Measurements from ENCODE around the gene ATXN3L.

Gene ATXN3L

GRCh38 chrX:13365161-13365560, 45.3 kb upstream of the ATXN3L start:
- CTCF ChIA-PET, result no interaction called here
- POLR2A ChIA-PET, result no interaction called here
- peaks cover 13% of the 10 kb centered on the region for H3K4me1 ChIP-seq (ENCODE audit: control insufficient read depth, insufficient read depth, low read length)
- no peaks in the 10 kb centered on the region for H3K36me3 ChIP-seq (ENCODE audit: control insufficient read depth in 2 of 2, insufficient read depth in 1 of 2, low read length in 2 of 2)
- TF ChIP-seq ZSCAN30 (tag by site-specific recombination; IDR thresholded peaks at IDR 0.05), result no peak
- no peak for TF ChIP-seq EGR2 (tag by site-specific recombination; IDR thresholded peaks at IDR 0.05; ENCODE audit: low read depth)
- no peak for TF ChIP-seq ZNF514 (tag by site-specific recombination; IDR thresholded peaks at IDR 0.05)
- TF ChIP-seq ZNF449 (tag by site-specific recombination; IDR thresholded peaks at IDR 0.05), result no peak
- no peak for TF ChIP-seq CTCF (tag by site-specific recombination; IDR thresholded peaks at IDR 0.05)
- TF ChIP-seq ZNF280C (tag by site-specific recombination; IDR thresholded peaks at IDR 0.05), result no peak
- TF ChIP-seq ZNF792 (tag by site-specific recombination; IDR thresholded peaks at IDR 0.05), result no peak
- no peak for TF ChIP-seq BCL6B (tag by site-specific recombination; IDR thresholded peaks at IDR 0.05)
- TF ChIP-seq ZNF768 (tag by site-specific recombination; IDR thresholded peaks at IDR 0.05), result no peak
- no peak for TF ChIP-seq ZSCAN23 (tag by site-specific recombination; IDR thresholded peaks at IDR 0.05)
- TF ChIP-seq ZNF37A (tag by site-specific recombination; IDR thresholded peaks at IDR 0.05), result no peak
- TF ChIP-seq FEZF1 (tag by site-specific recombination; IDR thresholded peaks at IDR 0.05), result no peak
- H3K27ac ChIP-seq (ENCODE audit: extremely low read depth, low read depth, low read length), result no peak overlapping the region
- no peak overlapping the region for H3K4me3 ChIP-seq (ENCODE audit: low read depth, low read length)
- no peaks in the 10 kb centered on the region for H3K9me3 ChIP-seq (ENCODE audit: control insufficient read depth, insufficient read depth, low read depth, low read length)

- TF ChIP-seq ZNF311 (tag by site-specific recombination; IDR thresholded peaks at IDR 0.05; ENCODE audit: borderline replicate concordance) (no peak), PRDM10 (tag by site-specific recombination; IDR thresholded peaks at IDR 0.05) (peak; percentile 46)
- H3K4me3 ChIP-seq (ENCODE audit: low read depth, low read length), result no peak overlapping the region
- H3K4me1 ChIP-seq (ENCODE audit: control insufficient read depth, insufficient read depth, low read length), result peaks cover 11% of the 10 kb centered on the region
- H3K27ac ChIP-seq (ENCODE audit: extremely low read depth, low read depth, low read length), result no peak overlapping the region
- H3K36me3 ChIP-seq (ENCODE audit: control insufficient read depth in 2 of 2, insufficient read depth in 1 of 2, low read length in 2 of 2), result no peaks in the 10 kb centered on the region
- H3K9me3 ChIP-seq (ENCODE audit: control insufficient read depth, insufficient read depth, low read depth, low read length), result no peaks in the 10 kb centered on the region
- ChIA-PET CTCF (no interaction called here), POLR2A (no interaction called here)
Observed at GRCh38 chrX:13364230-13364857, 44.5 kb upstream of the ATXN3L start.

Measured in HEK293 (cell line).